Stimulated activated naive CD8-positive, alpha-beta T cell treated with anti-CD3 and anti-CD28 coated beads, Interleukin-15, Interleukin-2, amounts not matched to agents 100 ng/mL and 50 ng/mL, for 24 hours (primary cell): ENCODE data around the gene ACTN2.

Source experiments
- H3K27ac Mint-ChIP-seq: one replicate; pipeline ENCODE4 v1.8.0; 2021; ENCODE audit warnings: mild to moderate bottlenecking, mixed read lengths
- H3K27me3 Mint-ChIP-seq: one replicate; pipeline ENCODE4 v1.8.0; 2021; ENCODE audit warnings: mixed read lengths
- H3K36me3 Mint-ChIP-seq: one replicate; pipeline ENCODE4 v1.8.0; 2021; ENCODE audit warnings: low read depth, mixed read lengths
- H3K4me1 Mint-ChIP-seq: one replicate; pipeline ENCODE4 v1.8.0; 2021; ENCODE audit warnings: low read depth, mixed read lengths
- H3K4me3 Mint-ChIP-seq: one replicate; pipeline ENCODE4 v1.8.0; 2021; ENCODE audit warnings: mild to moderate bottlenecking, mixed read lengths
- H3K9me3 Mint-ChIP-seq: one replicate; pipeline ENCODE4 v1.8.0; 2021; ENCODE audit warnings: mixed read lengths

The ACTN2 gene

DNA sequence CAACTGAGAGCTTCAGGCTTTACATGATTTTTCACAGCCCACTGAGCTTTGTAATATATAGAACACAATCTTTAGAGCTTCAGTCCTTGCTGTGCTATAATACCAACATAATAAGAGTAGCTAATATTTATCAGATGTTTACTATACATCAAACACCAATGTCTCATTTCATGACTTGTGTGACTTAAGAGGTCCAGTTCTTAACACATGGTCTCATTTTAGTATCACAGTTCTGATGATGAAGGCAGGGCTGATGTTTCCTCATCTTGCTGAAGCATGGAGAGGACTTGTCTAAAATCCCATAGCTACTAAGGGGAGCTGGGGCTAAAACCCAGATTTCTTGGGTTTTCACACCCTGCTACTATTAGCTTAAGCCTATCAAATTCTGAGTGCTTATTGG is 114.3 kb downstream of the ACTN2 start:
- H3K36me3 Mint-ChIP-seq, result peaks cover 37% of the 10 kb centered on the region
- peak overlapping the region; percentile 86 for H3K27ac Mint-ChIP-seq
- no peaks in the 10 kb centered on the region for H3K27me3 Mint-ChIP-seq
- peak overlapping the region; percentile 43 for H3K4me3 Mint-ChIP-seq
- peaks cover 77% of the 10 kb centered on the region for H3K4me1 Mint-ChIP-seq
- no peaks in the 10 kb centered on the region for H3K9me3 Mint-ChIP-seq

DNA sequence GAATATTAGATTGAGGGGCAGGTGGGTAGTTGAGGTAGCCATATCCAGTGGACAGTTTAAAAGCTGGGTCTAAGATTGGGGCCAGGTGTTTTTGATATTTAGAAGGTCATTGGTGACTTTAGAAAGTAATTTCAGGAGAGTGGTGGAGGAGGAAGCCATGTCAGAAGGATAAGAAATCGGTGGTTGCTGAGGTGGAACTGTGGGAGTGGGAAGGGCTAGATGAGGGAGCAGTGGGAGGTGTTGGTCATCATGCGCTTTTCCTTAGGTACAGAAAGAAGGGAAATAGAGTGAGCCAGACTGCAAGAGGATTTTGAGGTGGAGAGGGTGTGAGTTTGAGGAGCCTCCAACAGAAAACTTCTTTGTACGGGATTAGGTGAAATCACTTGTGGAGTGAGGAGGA is 116.0 kb downstream of the ACTN2 start:
- Mint-ChIP-seq H3K4me3 (peak overlapping the region; percentile 6), H3K9me3 (no peaks in the 10 kb centered on the region), H3K27me3 (no peaks in the 10 kb centered on the region), H3K36me3 (peaks cover 46% of the 10 kb centered on the region), H3K27ac (peak overlapping the region; percentile 49), H3K4me1 (peaks cover 69% of the 10 kb centered on the region)

DNA sequence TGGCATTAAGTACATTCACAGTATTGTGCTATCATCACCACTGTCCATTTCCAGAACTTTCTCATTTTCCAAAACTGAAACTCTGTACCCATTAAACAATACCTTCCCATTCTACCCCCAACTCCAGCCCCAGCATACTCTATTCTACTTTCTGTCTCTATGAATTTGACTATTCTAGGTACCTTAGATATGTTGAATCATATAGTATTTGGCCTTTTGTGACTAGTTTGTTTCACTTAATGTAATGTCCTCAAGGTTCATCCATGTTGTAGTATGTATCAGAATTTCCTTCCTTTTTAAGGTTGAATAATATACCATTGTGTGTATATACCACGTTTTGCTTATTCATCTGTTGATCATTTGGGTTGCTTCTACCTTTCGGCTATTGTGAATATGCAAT is 120.3 kb downstream of the ACTN2 start:
- Mint-ChIP-seq H3K4me1 (peaks cover 45% of the 10 kb centered on the region), H3K27me3 (no peaks in the 10 kb centered on the region), H3K36me3 (peaks cover 79% of the 10 kb centered on the region), H3K27ac (no peak overlapping the region), H3K9me3 (no peaks in the 10 kb centered on the region), H3K4me3 (no peak overlapping the region)

DNA sequence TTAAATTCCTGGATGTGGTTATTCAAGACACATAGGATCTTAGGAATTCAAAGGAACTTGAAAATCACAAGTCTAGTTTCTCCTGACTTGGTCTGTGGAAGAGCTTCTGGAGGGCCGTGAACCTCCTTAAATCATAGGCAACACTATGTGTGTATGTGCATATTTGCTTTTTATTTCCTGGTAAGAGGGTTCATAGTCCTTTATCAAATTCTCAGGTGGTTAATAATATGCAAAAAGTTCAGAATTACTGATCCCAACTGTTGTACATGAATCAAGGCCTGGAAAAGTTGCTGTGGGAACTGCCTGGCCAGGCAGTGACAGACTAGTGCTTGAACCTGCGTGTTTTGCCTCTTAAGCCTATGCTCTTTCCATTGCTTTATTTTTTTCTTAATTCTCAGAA is 121.7 kb downstream of the ACTN2 start:
- Mint-ChIP-seq H3K9me3 (no peaks in the 10 kb centered on the region), H3K4me1 (peaks cover 31% of the 10 kb centered on the region), H3K27ac (no peak overlapping the region), H3K4me3 (no peak overlapping the region), H3K36me3 (peaks cover 76% of the 10 kb centered on the region), H3K27me3 (no peaks in the 10 kb centered on the region)

DNA sequence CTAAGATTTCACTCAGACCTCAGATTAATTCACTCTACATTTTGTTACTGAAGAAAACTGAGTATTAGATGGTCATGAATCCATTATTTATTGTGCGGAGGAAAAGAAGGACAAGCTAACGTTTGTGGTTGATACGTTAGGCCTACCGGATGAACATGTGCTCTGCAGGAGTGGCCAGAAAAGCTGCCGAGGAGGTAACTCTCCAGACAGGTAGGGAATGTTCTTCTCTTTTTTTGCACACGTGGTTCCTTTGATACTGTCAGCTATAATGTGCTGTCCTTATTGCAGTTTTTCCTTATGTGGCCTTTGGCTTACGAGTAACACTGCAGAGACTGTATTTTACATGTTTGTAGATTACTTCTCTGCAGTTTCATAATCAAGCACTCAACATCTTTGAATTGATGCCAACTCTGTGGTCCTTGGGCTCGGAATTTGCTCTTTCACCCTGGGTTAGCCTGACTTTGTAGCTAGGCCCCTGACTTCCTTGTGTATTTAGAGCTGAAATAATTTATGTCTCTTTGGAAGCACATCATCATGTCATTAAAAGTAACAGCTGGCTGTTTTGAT is 122.3 kb downstream of the ACTN2 start:
- H3K27me3 Mint-ChIP-seq, result no peaks in the 10 kb centered on the region
- H3K36me3 Mint-ChIP-seq, result peaks cover 77% of the 10 kb centered on the region
- H3K27ac Mint-ChIP-seq, result no peak overlapping the region
- H3K9me3 Mint-ChIP-seq, result no peaks in the 10 kb centered on the region
- peaks cover 25% of the 10 kb centered on the region for H3K4me1 Mint-ChIP-seq
- H3K4me3 Mint-ChIP-seq, result no peak overlapping the region

DNA sequence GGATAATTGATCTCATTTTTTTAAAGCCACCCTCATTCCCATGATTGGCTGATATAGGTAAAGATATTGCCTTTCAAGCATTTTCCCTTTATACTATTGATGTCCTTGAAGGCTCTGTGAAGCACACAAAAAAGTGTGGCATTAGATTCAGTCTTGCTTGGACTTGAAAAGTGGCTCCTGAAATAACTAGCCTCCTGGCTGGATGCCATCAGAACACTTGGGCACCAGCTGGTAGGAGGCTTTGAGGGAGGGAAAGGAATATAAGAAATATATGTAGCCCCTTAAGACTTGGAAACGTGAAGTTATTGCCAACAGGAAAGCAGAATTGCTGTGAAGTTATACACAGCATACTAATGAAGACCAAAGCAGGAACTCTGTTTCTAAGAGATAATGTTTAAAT is 122.8 kb downstream of the ACTN2 start:
- Mint-ChIP-seq H3K27ac (peak overlapping the region; percentile 17), H3K9me3 (no peaks in the 10 kb centered on the region), H3K27me3 (no peaks in the 10 kb centered on the region), H3K4me3 (no peak overlapping the region), H3K36me3 (peaks cover 81% of the 10 kb centered on the region), H3K4me1 (peaks cover 25% of the 10 kb centered on the region)

DNA sequence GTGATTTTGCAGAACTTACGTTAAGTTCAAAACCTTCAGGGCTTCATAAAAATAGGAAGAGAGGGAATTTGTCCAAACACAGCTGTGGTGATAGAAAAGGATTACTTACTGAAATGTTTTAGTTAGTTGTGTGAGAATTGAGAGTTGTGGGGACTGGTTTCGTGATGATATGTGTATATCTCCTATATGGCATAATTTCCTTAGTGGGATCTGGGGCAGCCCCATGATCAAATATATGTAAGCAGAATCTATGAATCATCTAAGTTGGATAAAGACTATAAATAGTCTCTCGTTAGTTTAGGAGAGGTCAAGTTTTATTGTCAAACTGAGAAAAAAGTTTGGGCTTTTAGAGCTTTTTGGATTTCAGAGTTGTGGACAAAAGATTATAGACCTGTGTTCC is 123.7 kb downstream of the ACTN2 start:
- H3K36me3 Mint-ChIP-seq, result peaks cover 83% of the 10 kb centered on the region
- no peaks in the 10 kb centered on the region for H3K9me3 Mint-ChIP-seq
- H3K4me1 Mint-ChIP-seq, result peaks cover 23% of the 10 kb centered on the region
- no peaks in the 10 kb centered on the region for H3K27me3 Mint-ChIP-seq
- peak overlapping the region; percentile 4 for H3K4me3 Mint-ChIP-seq
- H3K27ac Mint-ChIP-seq, result peak overlapping the region; percentile 67

DNA sequence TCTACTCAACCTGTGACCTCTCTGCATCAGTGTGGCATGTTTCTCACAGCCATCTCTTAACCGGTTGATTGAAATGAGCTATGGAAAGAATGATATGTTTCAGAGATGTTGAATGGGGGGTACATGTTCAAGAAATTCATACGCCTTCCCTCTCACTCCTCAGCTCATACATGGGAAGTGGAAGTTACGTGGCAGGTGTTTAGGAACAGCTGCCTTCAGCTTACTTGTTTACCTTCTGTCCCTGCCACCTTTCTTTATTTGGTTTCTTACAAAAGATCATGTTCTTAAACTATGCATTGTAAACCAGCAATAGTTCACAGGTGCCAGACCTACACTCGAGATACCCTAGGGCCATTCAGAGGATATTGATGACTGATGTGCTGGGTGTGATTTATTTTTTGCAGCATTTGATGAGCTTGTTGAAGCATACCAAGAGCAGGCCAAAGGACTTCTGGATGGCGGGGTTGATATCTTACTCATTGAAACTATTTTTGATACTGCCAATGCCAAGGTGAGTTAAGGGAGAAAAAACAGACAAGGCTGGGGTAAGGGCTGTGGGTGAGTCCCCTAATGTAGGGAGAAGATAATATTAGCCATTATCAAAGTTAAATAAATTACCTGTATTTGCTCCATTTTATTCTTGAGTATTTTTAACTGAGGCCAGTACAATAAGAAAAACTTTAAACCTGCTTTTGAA is 126.2 kb downstream of the ACTN2 start:
- no peaks in the 10 kb centered on the region for H3K9me3 Mint-ChIP-seq
- H3K4me3 Mint-ChIP-seq, result no peak overlapping the region
- peak overlapping the region; percentile 23 for H3K27ac Mint-ChIP-seq
- H3K4me1 Mint-ChIP-seq, result peaks cover 16% of the 10 kb centered on the region
- H3K36me3 Mint-ChIP-seq, result peaks cover 86% of the 10 kb centered on the region
- no peaks in the 10 kb centered on the region for H3K27me3 Mint-ChIP-seq
